GM12872 (cell line): ENCODE data around the gene OR10H5.

ENCODE experiments used
- CTCF ChIP-seq: IDR thresholded peaks from 3 replicates; pipeline ENCODE4 v1.5.1; 2011; ENCODE audit warnings: low read depth, mild to moderate bottlenecking, low read length, moderate library complexity; ENCODE audit not compliant: insufficient read depth

Gene OR10H5

DNA sequence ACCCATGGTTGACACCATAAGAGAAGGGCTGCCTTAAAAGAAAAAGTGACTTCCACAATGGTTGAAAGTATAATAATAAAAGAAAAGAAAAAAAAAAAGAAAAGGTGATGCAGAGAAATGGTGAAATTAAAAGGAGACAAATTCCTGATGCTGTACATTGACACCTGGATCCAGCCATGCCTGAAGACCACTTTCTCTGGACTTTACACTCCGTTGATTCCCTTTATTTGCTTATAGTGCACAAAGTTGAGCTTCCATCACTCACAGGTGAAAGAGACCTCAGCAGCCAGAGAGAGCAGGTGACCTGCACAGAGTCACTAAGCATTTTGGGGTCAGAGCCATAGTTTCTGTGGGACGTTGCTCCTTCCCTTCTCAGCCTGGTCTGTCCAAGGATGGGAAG, 12.2 kb upstream of the OR10H5 start:
- TF ChIP-seq CTCF, result no peak

DNA sequence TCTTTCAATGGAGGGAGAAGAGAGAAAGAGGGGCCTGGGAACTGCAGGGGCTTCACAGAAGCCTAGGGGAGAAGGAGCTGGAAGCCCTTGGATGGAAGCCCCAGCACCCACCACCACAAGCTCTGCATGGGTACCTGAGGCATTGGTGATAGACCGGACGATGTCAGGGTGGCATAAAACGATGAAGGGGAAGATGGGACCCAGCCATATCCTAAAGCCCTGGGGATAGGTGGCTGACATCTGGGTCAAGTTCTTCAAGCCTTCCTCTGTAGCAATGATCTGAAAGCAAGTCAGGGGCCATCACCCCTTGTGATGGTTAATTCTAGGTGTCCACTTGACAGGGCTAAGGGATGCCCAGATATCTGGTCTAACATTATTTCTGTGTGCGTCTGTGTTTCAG, 11.2 kb upstream of the OR10H5 start:
- no peak for TF ChIP-seq CTCF

DNA sequence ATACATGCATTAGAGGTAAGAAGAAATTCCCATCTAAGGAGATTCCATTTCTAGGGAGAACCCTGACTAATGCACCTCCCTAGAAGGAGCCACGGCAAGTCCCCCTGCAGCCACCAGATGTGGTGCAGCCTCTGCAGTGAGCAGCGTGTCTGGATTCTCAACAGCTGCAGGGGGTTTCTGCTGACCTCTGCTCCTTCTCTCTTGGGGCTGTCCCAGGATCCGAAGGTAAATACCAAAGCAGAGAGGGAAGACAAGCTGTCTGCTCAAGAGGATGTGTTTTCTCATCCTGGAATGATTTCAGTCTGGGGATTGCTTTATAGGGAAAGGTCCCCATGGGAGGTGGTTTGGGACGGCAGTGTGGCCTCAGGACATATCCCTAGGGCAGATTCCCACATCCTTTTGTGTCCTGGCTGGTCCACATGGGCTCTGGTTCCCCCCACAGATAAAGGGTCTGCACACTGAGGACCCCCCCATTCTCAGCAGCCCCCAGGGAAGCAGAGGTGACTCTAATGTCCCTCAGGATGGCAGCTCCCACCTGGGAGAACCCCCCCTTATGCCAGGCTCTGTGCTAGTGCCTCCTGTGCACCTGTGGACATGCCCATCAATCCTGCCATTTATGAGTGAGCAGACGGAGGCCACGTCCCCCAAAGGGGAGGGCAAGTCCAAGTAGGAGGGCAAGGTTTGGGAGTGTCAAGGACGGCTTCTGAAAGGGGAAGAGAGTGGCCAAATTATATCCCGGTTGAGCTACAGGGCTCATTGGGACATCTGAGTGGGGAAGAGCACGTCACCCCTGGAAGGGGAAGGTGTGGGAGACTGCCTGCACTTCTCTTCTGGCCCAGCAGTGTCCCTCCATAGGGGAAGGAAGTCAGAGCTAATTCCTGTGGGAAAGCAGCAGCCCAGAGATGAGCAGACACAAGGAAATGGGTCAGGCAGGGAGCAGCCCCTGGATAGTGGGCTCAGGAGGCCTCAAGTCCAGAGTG, 10.2 kb upstream of the OR10H5 start:
- TF ChIP-seq CTCF, result no peak

- no peak for TF ChIP-seq CTCF
These were observed 7.5 kb upstream of the OR10H5 start for GRCh38 chr19:15779756-15780476.

- no peak for TF ChIP-seq CTCF
These were observed 6.6 kb upstream of the OR10H5 start for GRCh38 chr19:15780610-15781418.

- no peak for TF ChIP-seq CTCF
These were observed 5.8 kb upstream of the OR10H5 start for GRCh38 chr19:15781661-15782060.

GRCh38 chr19:15782211-15782610, 5.2 kb upstream of the OR10H5 start:
- no peak for TF ChIP-seq CTCF
